ENCODE measurements around the gene PRDM16. TPM values are rescaled to one million over a fixed set of nuclear protein-coding genes. Genes with fewer than 3 reads are reported as not detected.
A peak's percentile ranks its signal among the peaks of the same experiment; 100 is the strongest.

The PRDM16 gene
- total and polyA plus RNA-seq, 2 of the 13 experiments (the other 11 are each of a cell fraction or from before 2014, with no cell fraction given), result 0.15 to 0.81 TPM

DNA sequence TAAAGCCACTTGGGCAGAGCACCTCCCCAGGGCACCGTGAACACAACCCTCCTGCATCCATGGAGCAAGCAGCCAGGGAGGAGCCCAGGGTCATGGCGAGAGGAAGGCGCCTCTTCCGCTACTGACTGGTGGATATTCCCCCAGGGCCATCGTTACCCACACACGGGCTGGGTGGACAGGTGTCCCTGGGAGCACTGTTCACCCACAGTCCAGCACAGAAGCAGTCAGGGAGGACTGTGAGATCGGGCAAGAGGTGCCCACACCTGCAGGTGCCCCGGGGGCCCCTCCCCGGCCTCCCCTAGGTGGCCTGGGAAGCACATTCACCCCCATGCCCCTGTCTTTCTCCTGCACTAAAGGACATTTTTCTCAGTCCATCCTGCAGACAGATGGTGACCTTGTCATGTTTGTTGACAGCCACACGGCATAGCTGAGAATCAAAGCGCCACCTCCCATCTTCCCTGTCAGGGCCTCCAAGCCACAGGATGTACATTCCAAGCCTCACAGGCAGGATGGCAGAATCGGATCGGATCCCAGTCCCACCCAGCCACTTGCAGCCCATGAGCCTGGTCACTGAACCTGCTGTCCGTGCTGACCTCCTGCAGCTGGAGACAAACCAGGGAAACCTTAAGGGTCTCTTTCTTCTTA lies 160.2 kb downstream of the PRDM16 start (continued):
- TF ChIP-seq, protein P1, sequence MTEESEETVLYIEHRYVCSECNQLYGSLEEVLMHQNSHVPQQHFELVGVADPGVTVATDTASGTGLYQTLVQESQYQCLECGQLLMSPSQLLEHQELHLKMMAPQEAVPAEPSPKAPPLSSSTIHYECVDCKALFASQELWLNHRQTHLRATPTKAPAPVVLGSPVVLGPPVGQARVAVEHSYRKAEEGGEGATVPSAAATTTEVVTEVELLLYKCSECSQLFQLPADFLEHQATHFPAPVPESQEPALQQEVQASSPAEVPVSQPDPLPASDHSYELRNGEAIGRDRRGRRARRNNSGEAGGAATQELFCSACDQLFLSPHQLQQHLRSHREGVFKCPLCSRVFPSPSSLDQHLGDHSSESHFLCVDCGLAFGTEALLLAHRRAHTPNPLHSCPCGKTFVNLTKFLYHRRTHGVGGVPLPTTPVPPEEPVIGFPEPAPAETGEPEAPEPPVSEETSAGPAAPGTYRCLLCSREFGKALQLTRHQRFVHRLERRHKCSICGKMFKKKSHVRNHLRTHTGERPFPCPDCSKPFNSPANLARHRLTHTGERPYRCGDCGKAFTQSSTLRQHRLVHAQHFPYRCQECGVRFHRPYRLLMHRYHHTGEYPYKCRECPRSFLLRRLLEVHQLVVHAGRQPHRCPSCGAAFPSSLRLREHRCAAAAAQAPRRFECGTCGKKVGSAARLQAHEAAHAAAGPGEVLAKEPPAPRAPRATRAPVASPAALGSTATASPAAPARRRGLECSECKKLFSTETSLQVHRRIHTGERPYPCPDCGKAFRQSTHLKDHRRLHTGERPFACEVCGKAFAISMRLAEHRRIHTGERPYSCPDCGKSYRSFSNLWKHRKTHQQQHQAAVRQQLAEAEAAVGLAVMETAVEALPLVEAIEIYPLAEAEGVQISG (CRISPR knock-in tag; IDR thresholded peaks at IDR 0.05), result no peak
- TF ChIP-seq PHF21A (CRISPR knock-in tag; IDR thresholded peaks at IDR 0.05), result peak; percentile 77
- TF ChIP-seq ZNF569 (CRISPR knock-in tag; IDR thresholded peaks at IDR 0.05; ENCODE audit: borderline replicate concordance), result no peak
- TF ChIP-seq GZF1 (CRISPR knock-in tag; IDR thresholded peaks at IDR 0.05), result no peak
- TF ChIP-seq FOXA1 (IDR thresholded peaks at IDR 0.05), result no peak
- peak; percentile 81 for TF ChIP-seq FOXA1 (CRISPR knock-in tag; IDR thresholded peaks at IDR 0.05)
- no peak for TF ChIP-seq ZNF296 (CRISPR knock-in tag; conservative IDR thresholded peaks at IDR 0.05)
- TF ChIP-seq POLR2AphosphoS5 (IDR thresholded peaks at IDR 0.05; ENCODE audit: low read depth, low read length), result no peak
- TF ChIP-seq ATF1 (CRISPR knock-in tag; IDR thresholded peaks at IDR 0.05), result no peak
- no peak for TF ChIP-seq CBFB (CRISPR knock-in tag; IDR thresholded peaks at IDR 0.05)
- TF ChIP-seq ZBTB7A (CRISPR knock-in tag; IDR thresholded peaks at IDR 0.05), result peak; percentile 38; the same call in 1 of the 2 replicates
- TF ChIP-seq, protein P2, sequence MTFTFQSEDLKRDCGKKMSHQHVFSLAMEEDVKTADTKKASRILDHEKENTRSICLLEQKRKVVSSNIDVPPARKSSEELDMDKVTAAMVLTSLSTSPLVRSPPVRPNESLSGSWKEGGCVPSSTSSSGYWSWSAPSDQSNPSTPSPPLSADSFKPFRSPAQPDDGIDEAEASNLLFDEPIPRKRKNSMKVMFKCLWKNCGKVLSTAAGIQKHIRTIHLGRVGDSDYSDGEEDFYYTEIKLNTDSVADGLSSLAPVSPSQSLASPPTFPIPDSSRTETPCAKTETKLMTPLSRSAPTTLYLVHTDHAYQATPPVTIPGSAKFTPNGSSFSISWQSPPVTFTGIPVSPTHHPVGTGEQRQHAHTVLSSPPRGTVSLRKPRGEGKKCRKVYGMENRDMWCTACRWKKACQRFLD (CRISPR knock-in tag; IDR thresholded peaks at IDR 0.05; ENCODE audit: borderline replicate concordance), result no peak
- TF ChIP-seq ZNF563 (CRISPR knock-in tag; IDR thresholded peaks at IDR 0.05), result 0 out of 2 replicates have a peak, but pooled peaks have one; percentile 45
- TF ChIP-seq, protein P3, sequence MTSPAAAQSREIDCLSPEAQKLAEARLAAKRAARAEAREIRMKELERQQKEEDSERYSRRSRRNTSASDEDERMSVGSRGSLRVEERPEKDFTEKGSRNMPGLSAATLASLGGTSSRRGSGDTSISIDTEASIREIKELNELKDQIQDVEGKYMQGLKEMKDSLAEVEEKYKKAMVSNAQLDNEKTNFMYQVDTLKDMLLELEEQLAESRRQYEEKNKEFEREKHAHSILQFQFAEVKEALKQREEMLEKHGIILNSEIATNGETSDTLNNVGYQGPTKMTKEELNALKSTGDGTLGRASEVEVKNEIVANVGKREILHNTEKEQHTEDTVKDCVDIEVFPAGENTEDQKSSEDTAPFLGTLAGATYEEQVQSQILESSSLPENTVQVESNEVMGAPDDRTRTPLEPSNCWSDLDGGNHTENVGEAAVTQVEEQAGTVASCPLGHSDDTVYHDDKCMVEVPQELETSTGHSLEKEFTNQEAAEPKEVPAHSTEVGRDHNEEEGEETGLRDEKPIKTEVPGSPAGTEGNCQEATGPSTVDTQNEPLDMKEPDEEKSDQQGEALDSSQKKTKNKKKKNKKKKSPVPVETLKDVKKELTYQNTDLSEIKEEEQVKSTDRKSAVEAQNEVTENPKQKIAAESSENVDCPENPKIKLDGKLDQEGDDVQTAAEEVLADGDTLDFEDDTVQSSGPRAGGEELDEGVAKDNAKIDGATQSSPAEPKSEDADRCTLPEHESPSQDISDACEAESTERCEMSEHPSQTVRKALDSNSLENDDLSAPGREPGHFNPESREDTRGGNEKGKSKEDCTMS (CRISPR knock-in tag; conservative IDR thresholded peaks at IDR 0.05), result no peak
- TF ChIP-seq, protein P4, sequence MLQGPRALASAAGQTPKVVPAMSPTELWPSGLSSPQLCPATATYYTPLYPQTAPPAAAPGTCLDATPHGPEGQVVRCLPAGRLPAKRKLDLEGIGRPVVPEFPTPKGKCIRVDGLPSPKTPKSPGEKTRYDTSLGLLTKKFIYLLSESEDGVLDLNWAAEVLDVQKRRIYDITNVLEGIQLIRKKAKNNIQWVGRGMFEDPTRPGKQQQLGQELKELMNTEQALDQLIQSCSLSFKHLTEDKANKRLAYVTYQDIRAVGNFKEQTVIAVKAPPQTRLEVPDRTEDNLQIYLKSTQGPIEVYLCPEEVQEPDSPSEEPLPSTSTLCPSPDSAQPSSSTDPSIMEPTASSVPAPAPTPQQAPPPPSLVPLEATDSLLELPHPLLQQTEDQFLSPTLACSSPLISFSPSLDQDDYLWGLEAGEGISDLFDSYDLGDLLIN (CRISPR knock-in tag; IDR thresholded peaks at IDR 0.05; ENCODE audit: borderline replicate concordance), result no peak
- TF ChIP-seq NFIB (CRISPR knock-in tag; IDR thresholded peaks at IDR 0.05; ENCODE audit: borderline replicate concordance), result no peak
- no peak for TF ChIP-seq REXO4 (CRISPR knock-in tag; IDR thresholded peaks at IDR 0.05; ENCODE audit: borderline replicate concordance)
- TF ChIP-seq ZFP37 (CRISPR knock-in tag; IDR thresholded peaks at IDR 0.05; ENCODE audit: borderline replicate concordance), result no peak
- peak; percentile 90 for TF ChIP-seq ZNF3 (CRISPR knock-in tag; IDR thresholded peaks at IDR 0.05)
